Bone marrow (tissue), 2 donors: ENCODE data around the gene TMEM175.

Experiments
- DNase-seq, 2 donors: peaks; one replicate each; lab custom pipeline; 2025; lab: John Stamatoyannopoulos, UW

TMEM175 gene

GRCh38 chr4:931960-932712 is at the start of gene TMEM175, which contains the start of gene GAK:
TMEM175 (plus strand) TSS chr4:932460; CDS start chr4:947740, 15,280 bp downstream.
GAK (minus strand) TSS chr4:932316; CDS start chr4:932187, 129 bp downstream.
- peak; percentile 85 to 91 for DNase-seq

GRCh38 chr4:882646-883045 is 49.6 kb upstream of the TMEM175 start:
- DNase-seq = no peak

GRCh38 chr4:883377-884095 is 48.7 kb upstream of the TMEM175 start:
- no peak for DNase-seq

GRCh38 chr4:884259-884658 is 48.0 kb upstream of the TMEM175 start:
- no peak for DNase-seq

- no peak for DNase-seq
These were observed 47.4 kb upstream of the TMEM175 start for GRCh38 chr4:884896-885295.

- no peak for DNase-seq
These were observed 46.9 kb upstream of the TMEM175 start for GRCh38 chr4:885353-885752.

- DNase-seq = no peak
These were observed 46.0 kb upstream of the TMEM175 start for GRCh38 chr4:886244-886643.

GRCh38 chr4:887034-887763 is 45.1 kb upstream of the TMEM175 start:
- no peak for DNase-seq

- DNase-seq = no peak
These were observed 44.2 kb upstream of the TMEM175 start for GRCh38 chr4:888029-888428.

GRCh38 chr4:889516-889915 is 42.7 kb upstream of the TMEM175 start:
- DNase-seq = no peak

- no peak for DNase-seq
These were observed 42.1 kb upstream of the TMEM175 start for GRCh38 chr4:890036-890695.

GRCh38 chr4:891747-892146 is 40.5 kb upstream of the TMEM175 start:
- no peak for DNase-seq

GRCh38 chr4:892780-893179 is 39.5 kb upstream of the TMEM175 start:
- DNase-seq = no peak

GRCh38 chr4:893276-893994 is 38.8 kb upstream of the TMEM175 start:
- no peak for DNase-seq

GRCh38 chr4:893995-894705 is 38.1 kb upstream of the TMEM175 start:
- no peak for DNase-seq

- no peak for DNase-seq
These were observed 36.7 kb upstream of the TMEM175 start for GRCh38 chr4:895596-895995.

- no peak for DNase-seq
These were observed 36.0 kb upstream of the TMEM175 start for GRCh38 chr4:896216-896615.

- no peak for DNase-seq
These were observed 35.6 kb upstream of the TMEM175 start for GRCh38 chr4:896630-897029.

GRCh38 chr4:898123-898522 is 34.1 kb upstream of the TMEM175 start:
- DNase-seq = no peak

- no peak for DNase-seq
These were observed 33.2 kb upstream of the TMEM175 start for GRCh38 chr4:898869-899555.
